Stimulated activated memory B cell treated with anti-CD40 and anti-IgM and Interleukin-4, amounts not matched to agents 10 μg/mL and 1 μg/mL and 100 μg/mL, for 72 hours (primary cell): ENCODE data around the gene BRINP2.

Experiments
- ATAC-seq: fragments of 150-1000 bp; cut with Tn5 transposase; 2 replicates; pipeline ENCODE4 v1.10.0; 2021
- H3K27ac Mint-ChIP-seq: one replicate; pipeline ENCODE4 v1.8.0; 2022; ENCODE audit warnings: mild to moderate bottlenecking, mixed read lengths
- H3K27me3 Mint-ChIP-seq: one replicate; pipeline ENCODE4 v1.8.0; 2022; ENCODE audit warnings: mixed read lengths
- H3K36me3 Mint-ChIP-seq: one replicate; pipeline ENCODE4 v1.8.0; 2022; ENCODE audit warnings: mixed read lengths
- H3K4me1 Mint-ChIP-seq: one replicate; pipeline ENCODE4 v1.8.0; 2022; ENCODE audit warnings: mixed read lengths
- H3K4me3 Mint-ChIP-seq: one replicate; pipeline ENCODE4 v1.8.0; 2022; ENCODE audit warnings: mild to moderate bottlenecking, moderate library complexity, mixed read lengths
- H3K9me3 Mint-ChIP-seq: one replicate; pipeline ENCODE4 v1.8.0; 2022; ENCODE audit warnings: mixed read lengths

BRINP2 gene, protein sequence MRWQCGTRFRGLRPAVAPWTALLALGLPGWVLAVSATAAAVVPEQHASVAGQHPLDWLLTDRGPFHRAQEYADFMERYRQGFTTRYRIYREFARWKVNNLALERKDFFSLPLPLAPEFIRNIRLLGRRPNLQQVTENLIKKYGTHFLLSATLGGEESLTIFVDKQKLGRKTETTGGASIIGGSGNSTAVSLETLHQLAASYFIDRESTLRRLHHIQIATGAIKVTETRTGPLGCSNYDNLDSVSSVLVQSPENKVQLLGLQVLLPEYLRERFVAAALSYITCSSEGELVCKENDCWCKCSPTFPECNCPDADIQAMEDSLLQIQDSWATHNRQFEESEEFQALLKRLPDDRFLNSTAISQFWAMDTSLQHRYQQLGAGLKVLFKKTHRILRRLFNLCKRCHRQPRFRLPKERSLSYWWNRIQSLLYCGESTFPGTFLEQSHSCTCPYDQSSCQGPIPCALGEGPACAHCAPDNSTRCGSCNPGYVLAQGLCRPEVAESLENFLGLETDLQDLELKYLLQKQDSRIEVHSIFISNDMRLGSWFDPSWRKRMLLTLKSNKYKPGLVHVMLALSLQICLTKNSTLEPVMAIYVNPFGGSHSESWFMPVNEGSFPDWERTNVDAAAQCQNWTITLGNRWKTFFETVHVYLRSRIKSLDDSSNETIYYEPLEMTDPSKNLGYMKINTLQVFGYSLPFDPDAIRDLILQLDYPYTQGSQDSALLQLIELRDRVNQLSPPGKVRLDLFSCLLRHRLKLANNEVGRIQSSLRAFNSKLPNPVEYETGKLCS

GRCh38 chr1:177170756-177171535 lies at the start of gene BRINP2:
Gene BRINP2 (plus strand): TSS chr1:177170958. CDS start chr1:177229877, 58,919 bp downstream.
- Mint-ChIP-seq H3K27me3 (no peaks in the 10 kb centered on the region), H3K36me3 (no peaks in the 10 kb centered on the region), H3K4me3 (no peak within 1 kb of the TSS), H3K4me1 (no peaks in the 10 kb centered on the region), H3K9me3 (peaks cover 4% of the 10 kb centered on the region), H3K27ac (no peak within 1 kb of the TSS)
- ATAC-seq: peak; percentile 47

GRCh38 chr1:177122461-177123251 lies 48.1 kb upstream of the BRINP2 start:
- no peaks in the 10 kb centered on the region for H3K27me3 Mint-ChIP-seq
- H3K27ac Mint-ChIP-seq: no peak overlapping the region
- H3K9me3 Mint-ChIP-seq: peaks cover 2% of the 10 kb centered on the region
- H3K4me1 Mint-ChIP-seq: no peaks in the 10 kb centered on the region
- ATAC-seq: no peak
- H3K36me3 Mint-ChIP-seq: no peaks in the 10 kb centered on the region
- no peak overlapping the region for H3K4me3 Mint-ChIP-seq

DNA sequence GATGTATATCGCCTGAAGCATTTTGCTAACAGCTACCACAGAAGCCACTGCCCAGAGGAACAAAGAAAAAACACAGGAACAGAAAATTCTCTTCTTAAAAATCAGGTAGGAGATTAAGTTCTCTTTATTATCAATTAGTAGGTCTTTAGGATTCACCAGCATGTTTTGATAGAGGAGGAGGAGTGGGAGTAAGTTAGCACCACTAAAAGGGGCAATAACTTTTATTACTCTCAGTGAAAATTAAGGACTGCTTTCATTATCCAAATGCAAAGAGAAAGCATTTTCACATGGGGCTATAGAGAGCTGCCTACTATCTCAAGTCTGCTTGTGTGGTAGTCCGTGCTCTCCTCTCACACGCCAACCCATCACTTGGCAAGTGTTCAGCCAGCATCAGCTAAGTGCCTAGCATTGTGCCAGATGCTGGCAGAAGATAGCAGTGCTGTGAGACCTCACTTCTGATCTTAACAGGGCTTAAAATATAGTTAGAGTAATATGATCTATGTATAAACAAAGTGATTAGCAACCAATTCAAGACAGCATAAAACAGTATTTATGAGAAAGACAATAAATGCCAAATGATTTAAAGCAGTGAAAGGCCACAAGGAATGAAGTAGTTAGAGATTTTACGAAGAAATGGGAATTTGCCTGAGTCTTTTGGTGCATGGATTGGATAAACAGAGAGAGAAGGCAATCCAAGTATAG lies 46.0 kb upstream of the BRINP2 start:
- no peak for ATAC-seq
- no peak overlapping the region for H3K27ac Mint-ChIP-seq
- no peaks in the 10 kb centered on the region for H3K4me1 Mint-ChIP-seq
- peaks cover 2% of the 10 kb centered on the region for H3K9me3 Mint-ChIP-seq
- H3K27me3 Mint-ChIP-seq: no peaks in the 10 kb centered on the region
- no peak overlapping the region for H3K4me3 Mint-ChIP-seq
- no peaks in the 10 kb centered on the region for H3K36me3 Mint-ChIP-seq

DNA sequence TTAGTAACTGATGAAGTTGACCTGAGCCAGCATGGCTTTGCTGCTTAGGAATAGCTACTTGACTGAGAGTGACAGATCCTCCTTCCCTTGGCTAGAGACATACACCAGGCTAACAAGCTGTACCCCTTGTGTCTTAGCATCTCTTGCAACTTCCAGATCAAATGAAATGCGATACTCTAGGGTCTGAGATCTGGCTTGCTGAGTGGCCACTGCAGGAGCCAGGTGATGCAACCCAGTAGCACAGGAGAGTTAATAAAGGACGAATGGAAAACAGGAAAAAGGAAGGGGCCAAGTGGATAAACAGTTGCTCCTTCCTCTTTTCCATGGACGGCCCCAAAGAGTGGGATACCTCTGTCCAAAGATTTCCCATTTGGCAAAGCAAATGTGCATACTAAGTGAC lies 44.5 kb upstream of the BRINP2 start:
- no peak overlapping the region for H3K4me3 Mint-ChIP-seq
- no peak for ATAC-seq
- no peaks in the 10 kb centered on the region for H3K27me3 Mint-ChIP-seq
- peaks cover 2% of the 10 kb centered on the region for H3K9me3 Mint-ChIP-seq
- no peaks in the 10 kb centered on the region for H3K36me3 Mint-ChIP-seq
- no peaks in the 10 kb centered on the region for H3K4me1 Mint-ChIP-seq
- no peak overlapping the region for H3K27ac Mint-ChIP-seq

GRCh38 chr1:177128665-177129281 lies 42.0 kb upstream of the BRINP2 start:
- H3K9me3 Mint-ChIP-seq: peaks cover 2% of the 10 kb centered on the region
- H3K27ac Mint-ChIP-seq: no peak overlapping the region
- H3K4me3 Mint-ChIP-seq: no peak overlapping the region
- H3K36me3 Mint-ChIP-seq: no peaks in the 10 kb centered on the region
- no peaks in the 10 kb centered on the region for H3K4me1 Mint-ChIP-seq
- H3K27me3 Mint-ChIP-seq: no peaks in the 10 kb centered on the region
- no peak for ATAC-seq

GRCh38 chr1:177130451-177130945 lies 40.3 kb upstream of the BRINP2 start:
- H3K4me1 Mint-ChIP-seq: no peaks in the 10 kb centered on the region
- ATAC-seq: no peak
- H3K36me3 Mint-ChIP-seq: no peaks in the 10 kb centered on the region
- H3K4me3 Mint-ChIP-seq: no peak overlapping the region
- H3K9me3 Mint-ChIP-seq: peaks cover 2% of the 10 kb centered on the region
- H3K27ac Mint-ChIP-seq: no peak overlapping the region
- no peaks in the 10 kb centered on the region for H3K27me3 Mint-ChIP-seq

- H3K27ac Mint-ChIP-seq: no peak overlapping the region
- peaks cover 2% of the 10 kb centered on the region for H3K9me3 Mint-ChIP-seq
- no peak overlapping the region for H3K4me3 Mint-ChIP-seq
- H3K36me3 Mint-ChIP-seq: no peaks in the 10 kb centered on the region
- H3K4me1 Mint-ChIP-seq: no peaks in the 10 kb centered on the region
- no peaks in the 10 kb centered on the region for H3K27me3 Mint-ChIP-seq
- no peak for ATAC-seq
These were observed 39.0 kb upstream of the BRINP2 start for GRCh38 chr1:177131723-177132122.

DNA sequence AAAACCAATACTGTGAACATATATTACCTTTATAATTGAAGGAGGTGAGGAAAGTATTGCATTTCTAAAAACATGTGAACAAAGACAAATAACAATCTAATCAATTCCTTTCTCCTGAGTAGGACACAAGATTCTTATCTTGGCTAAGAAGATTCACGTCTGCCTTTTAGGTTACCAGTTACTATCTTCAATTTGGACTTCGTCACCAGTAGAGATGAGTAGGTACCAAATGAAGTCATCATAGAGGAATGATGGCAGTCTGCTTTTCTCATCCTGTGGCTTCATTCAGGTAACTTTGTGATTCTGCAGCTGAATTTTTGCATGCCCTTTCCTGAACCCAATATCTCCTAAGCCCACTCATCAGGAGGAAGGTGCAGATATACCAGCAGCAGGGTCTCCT lies 38.6 kb upstream of the BRINP2 start:
- H3K4me3 Mint-ChIP-seq: no peak overlapping the region
- peaks cover 2% of the 10 kb centered on the region for H3K9me3 Mint-ChIP-seq
- H3K27me3 Mint-ChIP-seq: no peaks in the 10 kb centered on the region
- H3K36me3 Mint-ChIP-seq: no peaks in the 10 kb centered on the region
- no peak for ATAC-seq
- no peak overlapping the region for H3K27ac Mint-ChIP-seq
- H3K4me1 Mint-ChIP-seq: no peaks in the 10 kb centered on the region

- ATAC-seq: no peak
- H3K9me3 Mint-ChIP-seq: peaks cover 3% of the 10 kb centered on the region
- H3K36me3 Mint-ChIP-seq: no peaks in the 10 kb centered on the region
- H3K4me1 Mint-ChIP-seq: no peaks in the 10 kb centered on the region
- H3K27ac Mint-ChIP-seq: no peak overlapping the region
- no peaks in the 10 kb centered on the region for H3K27me3 Mint-ChIP-seq
- no peak overlapping the region for H3K4me3 Mint-ChIP-seq
These were observed 36.7 kb upstream of the BRINP2 start for GRCh38 chr1:177133977-177134538.

DNA sequence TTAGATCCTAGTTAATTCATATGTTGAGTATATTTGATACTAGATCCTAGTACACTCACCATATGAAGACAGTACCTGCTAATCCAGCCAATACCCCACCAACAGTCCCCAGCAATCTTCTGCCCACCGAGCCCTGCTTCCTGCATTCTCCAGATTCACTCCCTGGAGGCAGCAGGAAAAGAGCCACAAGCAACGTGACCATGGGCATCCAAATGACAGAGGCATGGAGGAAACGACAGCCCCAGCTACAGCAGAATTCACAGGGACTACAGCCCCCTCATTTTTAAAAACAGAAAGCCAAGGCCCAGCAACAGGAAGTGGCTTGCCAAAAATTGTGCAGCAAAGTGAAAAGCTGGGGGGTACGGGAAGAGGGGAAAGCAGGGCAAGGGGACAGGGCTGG lies 35.5 kb upstream of the BRINP2 start:
- H3K27ac Mint-ChIP-seq: no peak overlapping the region
- no peaks in the 10 kb centered on the region for H3K27me3 Mint-ChIP-seq
- H3K4me1 Mint-ChIP-seq: no peaks in the 10 kb centered on the region
- no peak for ATAC-seq
- no peaks in the 10 kb centered on the region for H3K36me3 Mint-ChIP-seq
- peaks cover 3% of the 10 kb centered on the region for H3K9me3 Mint-ChIP-seq
- no peak overlapping the region for H3K4me3 Mint-ChIP-seq

DNA sequence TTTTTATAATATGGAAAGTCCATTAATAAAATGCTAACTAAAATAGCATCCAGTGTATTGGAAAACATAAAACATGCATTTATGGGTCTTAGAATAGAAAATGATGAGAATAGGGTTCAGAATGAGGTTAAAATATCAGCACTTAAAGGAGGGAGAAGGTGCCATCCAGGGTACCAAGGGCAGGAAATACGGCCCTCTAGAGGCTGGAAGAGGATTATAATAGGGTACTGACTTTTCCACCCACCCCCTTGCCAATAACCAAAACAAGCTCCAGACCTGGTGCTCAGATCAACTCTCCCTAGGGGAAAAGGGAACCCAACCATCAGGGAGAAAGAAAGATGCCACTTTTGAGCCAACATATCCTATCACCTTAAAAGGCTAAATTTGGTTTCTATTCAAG lies 32.9 kb upstream of the BRINP2 start:
- H3K4me1 Mint-ChIP-seq: no peaks in the 10 kb centered on the region
- H3K27me3 Mint-ChIP-seq: no peaks in the 10 kb centered on the region
- H3K36me3 Mint-ChIP-seq: no peaks in the 10 kb centered on the region
- no peak overlapping the region for H3K4me3 Mint-ChIP-seq
- peaks cover 3% of the 10 kb centered on the region for H3K9me3 Mint-ChIP-seq
- no peak for ATAC-seq
- no peak overlapping the region for H3K27ac Mint-ChIP-seq

DNA sequence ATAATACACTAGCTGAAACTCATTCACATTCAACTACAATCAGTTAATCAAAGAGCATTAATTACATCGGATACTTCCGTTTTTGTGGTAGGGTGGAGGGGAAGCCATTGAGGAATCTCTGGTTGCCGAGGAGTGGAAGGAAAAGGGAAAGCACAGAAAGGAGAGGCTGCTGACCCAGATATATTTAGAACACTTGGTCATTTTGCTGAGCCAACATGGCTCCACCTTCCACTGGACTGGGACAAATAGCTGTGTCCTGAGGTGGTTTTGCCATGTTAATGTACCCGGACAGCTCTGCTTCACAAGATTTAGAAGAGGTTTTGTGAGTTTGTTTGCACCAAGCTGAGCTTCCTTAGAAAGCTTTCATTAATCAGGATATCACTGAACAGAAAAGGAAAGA lies 32.4 kb upstream of the BRINP2 start:
- Mint-ChIP-seq H3K36me3 (no peaks in the 10 kb centered on the region), H3K27ac (no peak overlapping the region), H3K4me3 (no peak overlapping the region), H3K9me3 (peaks cover 3% of the 10 kb centered on the region), H3K4me1 (no peaks in the 10 kb centered on the region), H3K27me3 (no peaks in the 10 kb centered on the region)
- ATAC-seq: no peak

DNA sequence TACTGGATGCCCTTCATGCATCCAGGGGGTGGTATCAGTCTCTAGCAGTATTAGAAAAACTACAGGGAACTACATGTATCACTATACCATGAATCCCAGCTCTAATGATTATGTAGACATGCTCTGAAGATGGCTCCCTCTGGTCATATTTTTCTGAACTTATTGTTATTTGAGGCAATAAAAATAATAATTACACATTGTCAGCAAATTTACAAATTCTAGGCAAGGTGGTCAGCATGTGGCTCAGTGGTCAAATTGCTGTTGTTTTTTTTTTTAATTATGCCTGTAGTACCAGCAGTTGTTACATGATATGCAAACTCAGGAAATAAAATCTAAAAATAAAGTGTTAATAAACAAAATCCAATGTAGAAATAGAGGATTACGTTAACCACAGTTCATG lies 28.7 kb upstream of the BRINP2 start:
- Mint-ChIP-seq H3K27me3 (no peaks in the 10 kb centered on the region), H3K4me1 (no peaks in the 10 kb centered on the region), H3K36me3 (no peaks in the 10 kb centered on the region), H3K4me3 (no peak overlapping the region), H3K9me3 (peaks cover 3% of the 10 kb centered on the region), H3K27ac (no peak overlapping the region)
- ATAC-seq: no peak
